ENCODE results near the gene MARS1. TPM values are rescaled to one million over a fixed set of nuclear protein-coding genes. Genes with fewer than 3 reads are reported as not detected.

The MARS1 gene
- total RNA-seq, 1 donor from 2014 or later, result 131 TPM

DNA sequence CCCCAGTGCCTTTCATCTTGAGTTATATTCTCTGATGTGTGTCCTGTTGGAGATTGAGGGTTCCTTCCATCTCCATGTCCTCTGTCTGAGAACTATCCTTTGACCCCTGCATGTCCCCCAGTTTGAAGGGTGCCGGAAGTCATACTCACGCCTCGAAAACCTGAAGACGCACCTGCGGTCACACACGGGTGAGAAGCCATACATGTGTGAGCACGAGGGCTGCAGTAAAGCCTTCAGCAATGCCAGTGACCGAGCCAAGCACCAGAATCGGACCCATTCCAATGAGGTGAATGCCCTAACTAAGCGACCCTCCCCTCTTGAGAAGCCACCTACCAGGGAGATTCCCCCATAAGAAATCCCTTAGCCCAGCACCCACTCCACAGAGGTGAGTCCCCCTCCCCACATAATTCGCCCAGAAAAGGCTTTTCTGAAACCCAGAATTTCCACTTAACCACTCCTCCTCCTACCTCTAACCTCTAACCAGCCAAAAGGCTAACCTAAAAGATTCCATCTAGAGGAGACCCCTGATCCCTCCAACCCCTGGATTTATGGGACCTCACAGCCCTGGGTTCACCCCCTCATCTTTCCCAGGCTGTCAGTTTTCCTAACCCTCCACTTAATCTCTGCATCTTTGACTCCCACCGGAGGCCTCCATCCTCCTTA lies 20.5 kb upstream of the MARS1 start:
- no peak overlapping the region for H3K27ac ChIP-seq
- no peak overlapping the region for H3K4me3 ChIP-seq
- TF ChIP-seq, protein P1, sequence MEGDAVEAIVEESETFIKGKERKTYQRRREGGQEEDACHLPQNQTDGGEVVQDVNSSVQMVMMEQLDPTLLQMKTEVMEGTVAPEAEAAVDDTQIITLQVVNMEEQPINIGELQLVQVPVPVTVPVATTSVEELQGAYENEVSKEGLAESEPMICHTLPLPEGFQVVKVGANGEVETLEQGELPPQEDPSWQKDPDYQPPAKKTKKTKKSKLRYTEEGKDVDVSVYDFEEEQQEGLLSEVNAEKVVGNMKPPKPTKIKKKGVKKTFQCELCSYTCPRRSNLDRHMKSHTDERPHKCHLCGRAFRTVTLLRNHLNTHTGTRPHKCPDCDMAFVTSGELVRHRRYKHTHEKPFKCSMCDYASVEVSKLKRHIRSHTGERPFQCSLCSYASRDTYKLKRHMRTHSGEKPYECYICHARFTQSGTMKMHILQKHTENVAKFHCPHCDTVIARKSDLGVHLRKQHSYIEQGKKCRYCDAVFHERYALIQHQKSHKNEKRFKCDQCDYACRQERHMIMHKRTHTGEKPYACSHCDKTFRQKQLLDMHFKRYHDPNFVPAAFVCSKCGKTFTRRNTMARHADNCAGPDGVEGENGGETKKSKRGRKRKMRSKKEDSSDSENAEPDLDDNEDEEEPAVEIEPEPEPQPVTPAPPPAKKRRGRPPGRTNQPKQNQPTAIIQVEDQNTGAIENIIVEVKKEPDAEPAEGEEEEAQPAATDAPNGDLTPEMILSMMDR (IDR thresholded peaks at IDR 0.05), result no peak

DNA sequence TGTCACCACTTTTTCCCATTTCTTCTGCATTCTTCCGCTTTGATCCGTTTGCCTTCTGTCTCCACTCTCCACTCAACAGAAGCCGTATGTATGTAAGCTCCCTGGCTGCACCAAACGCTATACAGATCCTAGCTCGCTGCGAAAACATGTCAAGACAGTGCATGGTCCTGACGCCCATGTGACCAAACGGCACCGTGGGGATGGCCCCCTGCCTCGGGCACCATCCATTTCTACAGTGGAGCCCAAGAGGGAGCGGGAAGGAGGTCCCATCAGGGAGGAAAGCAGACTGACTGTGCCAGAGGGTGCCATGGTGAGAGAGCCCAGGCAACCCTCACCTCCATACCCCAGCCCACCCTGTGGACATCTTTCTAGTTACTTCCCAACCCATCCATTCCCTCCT lies 20.0 kb upstream of the MARS1 start:
- no peaks in the 10 kb centered on the region for H3K36me3 ChIP-seq
- no peak overlapping the region for H3K4me3 ChIP-seq
- H3K4me1 ChIP-seq, result no peaks in the 10 kb centered on the region
- ATAC-seq (no peak), DNase-seq (no peak)
- no peak overlapping the region for H3K27ac ChIP-seq
- TF ChIP-seq, protein P1 (IDR thresholded peaks at IDR 0.05), result no peak
- H3K27me3 ChIP-seq (ENCODE audit: low read depth), result peaks cover 5% of the 10 kb centered on the region
- H3K9me3 ChIP-seq, result no peaks in the 10 kb centered on the region
- intact Hi-C loops (cut with DNase I), result no loop called here

More for the DNA sequence above, 20.5 kb upstream of the MARS1 start:
- intact Hi-C loops (cut with DNase I), result no loop called here
- DNase-seq (no peak), ATAC-seq (no peak)
- Histone ChIP-seq H3K4me1 (peaks cover 3% of the 10 kb centered on the region), H3K27me3 (ENCODE audit: low read depth) (peaks cover 5% of the 10 kb centered on the region), H3K36me3 (no peaks in the 10 kb centered on the region), H3K9me3 (no peaks in the 10 kb centered on the region)

DNA sequence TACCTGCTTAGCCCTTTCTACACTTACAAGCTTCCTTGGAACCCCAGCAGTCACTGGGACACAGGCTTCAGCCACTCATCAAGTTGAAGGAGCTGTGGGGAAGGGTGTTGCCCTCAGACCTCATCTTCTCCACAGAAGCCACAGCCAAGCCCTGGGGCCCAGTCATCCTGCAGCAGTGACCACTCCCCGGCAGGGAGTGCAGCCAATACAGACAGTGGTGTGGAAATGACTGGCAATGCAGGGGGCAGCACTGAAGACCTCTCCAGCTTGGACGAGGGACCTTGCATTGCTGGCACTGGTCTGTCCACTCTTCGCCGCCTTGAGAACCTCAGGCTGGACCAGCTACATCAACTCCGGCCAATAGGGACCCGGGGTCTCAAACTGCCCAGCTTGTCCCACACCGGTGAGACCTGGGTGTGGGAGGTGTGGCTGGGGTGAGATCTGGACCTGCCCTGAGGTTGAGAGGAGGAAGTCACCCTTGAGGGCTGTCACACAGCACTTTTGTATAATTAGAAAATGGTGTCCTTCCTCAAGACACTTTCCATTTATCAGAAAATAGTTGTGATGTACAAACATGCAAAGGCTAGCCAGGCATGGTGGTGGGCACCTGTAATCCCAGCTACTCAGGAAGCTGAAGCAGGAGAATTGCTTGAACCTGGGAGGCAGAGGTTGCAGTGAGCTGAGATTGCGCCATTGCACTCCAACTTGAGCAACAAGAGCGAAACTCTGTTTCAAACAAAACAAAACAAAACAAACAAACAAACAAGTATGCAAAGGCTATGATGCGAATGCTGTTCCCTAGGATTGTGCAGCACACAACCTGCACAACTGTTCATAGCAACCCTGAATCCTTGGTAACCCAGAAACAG lies 18.3 kb upstream of the MARS1 start:
- Histone ChIP-seq H3K4me3 (no peak overlapping the region), H3K27ac (no peak overlapping the region), H3K4me1 (no peaks in the 10 kb centered on the region), H3K27me3 (ENCODE audit: low read depth) (peaks cover 13% of the 10 kb centered on the region), H3K36me3 (peaks cover under 1% of the 10 kb centered on the region), H3K9me3 (no peaks in the 10 kb centered on the region)
- intact Hi-C loops (cut with DNase I), result no loop called here
- TF ChIP-seq, protein P1 (IDR thresholded peaks at IDR 0.05), result no peak
- ATAC-seq (no peak), DNase-seq (no peak)

DNA sequence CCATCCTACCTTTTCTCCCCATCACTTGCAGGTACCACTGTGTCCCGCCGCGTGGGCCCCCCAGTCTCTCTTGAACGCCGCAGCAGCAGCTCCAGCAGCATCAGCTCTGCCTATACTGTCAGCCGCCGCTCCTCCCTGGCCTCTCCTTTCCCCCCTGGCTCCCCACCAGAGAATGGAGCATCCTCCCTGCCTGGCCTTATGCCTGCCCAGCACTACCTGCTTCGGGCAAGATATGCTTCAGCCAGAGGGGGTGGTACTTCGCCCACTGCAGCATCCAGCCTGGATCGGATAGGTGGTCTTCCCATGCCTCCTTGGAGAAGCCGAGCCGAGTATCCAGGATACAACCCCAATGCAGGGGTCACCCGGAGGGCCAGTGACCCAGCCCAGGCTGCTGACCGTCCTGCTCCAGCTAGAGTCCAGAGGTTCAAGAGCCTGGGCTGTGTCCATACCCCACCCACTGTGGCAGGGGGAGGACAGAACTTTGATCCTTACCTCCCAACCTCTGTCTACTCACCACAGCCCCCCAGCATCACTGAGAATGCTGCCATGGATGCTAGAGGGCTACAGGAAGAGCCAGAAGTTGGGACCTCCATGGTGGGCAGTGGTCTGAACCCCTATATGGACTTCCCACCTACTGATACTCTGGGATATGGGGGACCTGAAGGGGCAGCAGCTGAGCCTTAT lies 17.4 kb upstream of the MARS1 start:
- Histone ChIP-seq H3K4me1 (peaks cover 9% of the 10 kb centered on the region), H3K27me3 (ENCODE audit: low read depth) (peaks cover 22% of the 10 kb centered on the region), H3K4me3 (no peak overlapping the region), H3K9me3 (no peaks in the 10 kb centered on the region), H3K27ac (no peak overlapping the region), H3K36me3 (peaks cover 3% of the 10 kb centered on the region)
- intact Hi-C loops (cut with DNase I), result no loop called here
- TF ChIP-seq, protein P1 (IDR thresholded peaks at IDR 0.05), result no peak
- ATAC-seq (no peak), DNase-seq (no peak)

DNA sequence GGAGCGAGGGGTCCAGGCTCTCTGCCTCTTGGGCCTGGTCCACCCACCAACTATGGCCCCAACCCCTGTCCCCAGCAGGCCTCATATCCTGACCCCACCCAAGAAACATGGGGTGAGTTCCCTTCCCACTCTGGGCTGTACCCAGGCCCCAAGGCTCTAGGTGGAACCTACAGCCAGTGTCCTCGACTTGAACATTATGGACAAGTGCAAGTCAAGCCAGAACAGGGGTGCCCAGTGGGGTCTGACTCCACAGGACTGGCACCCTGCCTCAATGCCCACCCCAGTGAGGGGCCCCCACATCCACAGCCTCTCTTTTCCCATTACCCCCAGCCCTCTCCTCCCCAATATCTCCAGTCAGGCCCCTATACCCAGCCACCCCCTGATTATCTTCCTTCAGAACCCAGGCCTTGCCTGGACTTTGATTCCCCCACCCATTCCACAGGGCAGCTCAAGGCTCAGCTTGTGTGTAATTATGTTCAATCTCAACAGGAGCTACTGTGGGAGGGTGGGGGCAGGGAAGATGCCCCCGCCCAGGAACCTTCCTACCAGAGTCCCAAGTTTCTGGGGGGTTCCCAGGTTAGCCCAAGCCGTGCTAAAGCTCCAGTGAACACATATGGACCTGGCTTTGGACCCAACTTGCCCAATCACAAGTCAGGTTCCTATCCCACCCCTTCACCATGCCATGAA lies 16.8 kb upstream of the MARS1 start:
- DNase-seq, result no peak
- TF ChIP-seq, protein P1 (IDR thresholded peaks at IDR 0.05), result no peak
- Histone ChIP-seq H3K27me3 (ENCODE audit: low read depth) (peaks cover 29% of the 10 kb centered on the region), H3K4me3 (no peak overlapping the region), H3K4me1 (peaks cover 16% of the 10 kb centered on the region), H3K36me3 (peaks cover 3% of the 10 kb centered on the region), H3K9me3 (no peaks in the 10 kb centered on the region), H3K27ac (no peak overlapping the region)
- no peak for ATAC-seq
- intact Hi-C loops (cut with DNase I), result no loop called here

Measured in lower lobe of right lung (tissue), 2 donors.